B cell (primary cell): ENCODE measurements around the gene SCGB1D4. TPM values are rescaled to one million over a fixed set of nuclear protein-coding genes. Genes with fewer than 3 reads are reported as not detected.

Source experiments
- ATAC-seq: fragments of 200-7000 bp; cut with Tn5 transposase; one replicate; pipeline ENCODE4 v1.10.0; 2021; ENCODE audit warnings: low read depth, mild to moderate bottlenecking, moderate number of reproducible peaks, moderate library complexity
- CTCF ChIA-PET: fragments of 350-600 bp; sonication (Branson Sonifier 250); formaldehyde crosslinking; loops from one replicate; lab custom pipeline; 2021; ENCODE audit warnings: antibody characterized with exemption, inconsistent platforms; lab: Charles Lee
- POLR2A ChIA-PET: fragments of 350-600 bp; sonication (Branson Sonifier 250); formaldehyde crosslinking; loops from one replicate; lab custom pipeline; 2021; ENCODE audit warnings: antibody characterized with exemption; lab: Charles Lee
- DNase-seq: peaks from one replicate; pipeline ENCODE4 v3.0.0; 2013
- H2AFZ ChIP-seq: 2 replicates; pipeline ENCODE4 v1.6.1; 2012; ENCODE audit warnings: mild to moderate bottlenecking, low read depth, low read length; ENCODE audit not compliant: insufficient read depth, poor library complexity, severe bottlenecking
- H3K27ac ChIP-seq, 2 donors: 1 replicate in 1 of 2; 2 replicates in 1 of 2; pipeline ENCODE4 v1.5.1; 2012 to 2013; ENCODE audit warnings: low read length in 2 of 2, mild to moderate bottlenecking in 2 of 2, moderate library complexity in 1 of 2
- H3K27me3 ChIP-seq, 4 experiments: fragments of 200-600 bp in 1 of 4; sonication (generic) in 1 of 4; replicated peaks in 1 of 4; 1 replicate in 2 of 4; 2 replicates in 2 of 4; pipeline versions ENCODE4 v1.6.1 to v1.7.0; 2013 to 2016; ENCODE audit warnings: low read length in 3 of 4, mild to moderate bottlenecking in 2 of 4, mixed read lengths in 1 of 4, moderate library complexity in 1 of 4; ENCODE audit not compliant: insufficient read depth in 4 of 4, control insufficient read depth in 3 of 4; ENCODE audit errors: control extremely low read depth in 1 of 4
- H3K36me3 ChIP-seq, 2 experiments: replicated peaks in 1 of 2; 1 replicate in 1 of 2; 2 replicates in 1 of 2; pipeline versions ENCODE4 v1.6.1 to v1.7.1; 2013; ENCODE audit warnings: low read length in 1 of 2; ENCODE audit not compliant: insufficient read depth in 2 of 2, control insufficient read depth in 1 of 2; ENCODE audit errors: control extremely low read depth in 1 of 2, extremely low read depth in 1 of 2
- H3K4me1 ChIP-seq, 2 donors: fragments of 200-600 bp in 1 of 2; sonication (generic) in 1 of 2; 1 replicate in 1 of 2; 2 replicates in 1 of 2; pipeline versions ENCODE4 v1.5.1 to v1.6.1; 2013 to 2017; ENCODE audit warnings: low read length in 2 of 2; ENCODE audit not compliant: control insufficient read depth in 2 of 2, insufficient read depth in 2 of 2
- H3K4me2 ChIP-seq: replicated peaks from 2 replicates; pipeline ENCODE3; 2012; ENCODE audit warnings: mild to moderate bottlenecking, low read depth, low read length; ENCODE audit not compliant: poor library complexity, severe bottlenecking
- H3K4me3 ChIP-seq, 5 experiments: fragments of 200-600 bp in 1 of 5; sonication (generic) in 1 of 5; 1 replicate in 3 of 5; 2 replicates in 2 of 5; pipeline versions ENCODE4 v1.5.1 to v1.7.0; 2011 to 2016; ENCODE audit warnings: low read length in 4 of 5, mild to moderate bottlenecking in 4 of 5, low read depth in 2 of 5, control low read depth in 1 of 5, moderate library complexity in 1 of 5; ENCODE audit not compliant: insufficient read depth in 1 of 5; ENCODE audit errors: control extremely low read depth in 1 of 5, extremely low read depth in 1 of 5
- H3K79me2 ChIP-seq: fragments of 200-600 bp; sonication (generic); one replicate; pipeline ENCODE4 v1.6.0; 2016; ENCODE audit warnings: low read length; ENCODE audit not compliant: control insufficient read depth, insufficient read depth
- H3K9ac ChIP-seq: fragments of 200-600 bp; sonication (generic); 2 replicates; pipeline ENCODE4 v1.6.1; 2017; ENCODE audit warnings: mild to moderate bottlenecking, low read length, moderate library complexity
- H3K9me3 ChIP-seq, 3 donors: one replicate each; pipeline versions ENCODE4 v1.6.1 to v1.7.1; 2013; ENCODE audit warnings: low read length in 2 of 3; ENCODE audit not compliant: control insufficient read depth in 2 of 3, insufficient read depth in 1 of 3; ENCODE audit errors: control extremely low read depth in 1 of 3
- H4K20me1 ChIP-seq: 2 replicates; pipeline ENCODE4 v1.6.0; 2012; ENCODE audit warnings: mild to moderate bottlenecking, low read length; ENCODE audit not compliant: insufficient read depth, control insufficient read depth, poor library complexity, severe bottlenecking
- H3K27ac Mint-ChIP-seq: one replicate; pipeline ENCODE4 v1.8.0; 2021; ENCODE audit warnings: mixed read lengths
- H3K27me3 Mint-ChIP-seq: one replicate; pipeline ENCODE4 v1.8.0; 2021; ENCODE audit warnings: mixed read lengths
- H3K4me1 Mint-ChIP-seq: one replicate; pipeline ENCODE4 v1.8.0; 2021; ENCODE audit warnings: mixed read lengths
- H3K4me3 Mint-ChIP-seq: one replicate; pipeline ENCODE4 v1.8.0; 2021; ENCODE audit warnings: mixed read lengths
- H3K9me3 Mint-ChIP-seq: one replicate; pipeline ENCODE4 v1.8.0; 2022; ENCODE audit warnings: mixed read lengths; ENCODE audit not compliant: insufficient read depth
- EZH2 ChIP-seq: IDR thresholded peaks from 2 replicates; pipeline ENCODE4 v1.6.1; 2012; ENCODE audit warnings: borderline replicate concordance, low read depth, mild to moderate bottlenecking, moderate library complexity, low read length; ENCODE audit not compliant: insufficient read depth, poor library complexity, severe bottlenecking
- WGBS: methylation state at CpG from one replicate; pipeline ENCODE4 v1.1.5; 2013; ENCODE audit warnings: missing lambda C conversion rate; ENCODE audit not compliant: insufficient coverage; 5-methylcytosine and 5-hydroxymethylcytosine counted together
- intact Hi-C: fragments of 100-400 bp; cut with micrococcal nuclease; formaldehyde crosslinking; loops from one replicate; pipeline ENCODE4 v1.10.0; 2022
- polyA plus RNA-seq: library from polyadenylated mRNA; depleted of rRNA; stranded (reverse); fragments of >200 nt; gene quantifications from 2 replicates; pipeline ENCODE4 v1.2.3, GENCODE V29; 2012
- total RNA-seq, 2 donors: library from RNA; stranded (reverse); fragments of 120-200 nt in 1 of 2; gene quantifications; 1 replicate in 1 of 2; 2 replicates in 1 of 2; pipeline versions ENCODE4 v1.2.3 to v1.2.4, GENCODE V29; 2013 to 2022
- TF ChIP-seq, protein P1 (sequence below): fragments of 200-600 bp; IDR thresholded peaks from one replicate; pipeline ENCODE4 v1.8.0; 2022; ENCODE audit warnings: antibody characterized with exemption, mild to moderate bottlenecking

The SCGB1D4 gene
- total and polyA plus RNA-seq, 2 donors (not counting 1 experiment from before 2014, with no cell fraction given): not detected

- no peak overlapping the region for H2AFZ ChIP-seq
- H3K4me1 ChIP-seq: no peaks in the 10 kb centered on the region
- ATAC-seq (no peak), DNase-seq (no peak)
- no peaks in the 10 kb centered on the region for H3K36me3 ChIP-seq
- peaks cover 37% of the 10 kb centered on the region for H3K27me3 Mint-ChIP-seq
- 100% methylated on average over 1 of the region's 1 CpG for WGBS
- H3K79me2 ChIP-seq: no peaks in the 10 kb centered on the region
- peaks cover 0 to 22% (median 0%) of the 10 kb centered on the region in 4 experiments for H3K27me3 ChIP-seq
- H3K9me3 ChIP-seq: peaks cover 0 to 2% (median 0%) of the 10 kb centered on the region in 3 donors
- ChIA-PET POLR2A (no interaction called here), CTCF (no interaction called here)
- no peaks in the 10 kb centered on the region for H4K20me1 ChIP-seq
- intact Hi-C loops: no loop called here
- H3K4me3 Mint-ChIP-seq: no peak overlapping the region
- no peak for TF ChIP-seq EZH2
- TF ChIP-seq, protein P1, sequence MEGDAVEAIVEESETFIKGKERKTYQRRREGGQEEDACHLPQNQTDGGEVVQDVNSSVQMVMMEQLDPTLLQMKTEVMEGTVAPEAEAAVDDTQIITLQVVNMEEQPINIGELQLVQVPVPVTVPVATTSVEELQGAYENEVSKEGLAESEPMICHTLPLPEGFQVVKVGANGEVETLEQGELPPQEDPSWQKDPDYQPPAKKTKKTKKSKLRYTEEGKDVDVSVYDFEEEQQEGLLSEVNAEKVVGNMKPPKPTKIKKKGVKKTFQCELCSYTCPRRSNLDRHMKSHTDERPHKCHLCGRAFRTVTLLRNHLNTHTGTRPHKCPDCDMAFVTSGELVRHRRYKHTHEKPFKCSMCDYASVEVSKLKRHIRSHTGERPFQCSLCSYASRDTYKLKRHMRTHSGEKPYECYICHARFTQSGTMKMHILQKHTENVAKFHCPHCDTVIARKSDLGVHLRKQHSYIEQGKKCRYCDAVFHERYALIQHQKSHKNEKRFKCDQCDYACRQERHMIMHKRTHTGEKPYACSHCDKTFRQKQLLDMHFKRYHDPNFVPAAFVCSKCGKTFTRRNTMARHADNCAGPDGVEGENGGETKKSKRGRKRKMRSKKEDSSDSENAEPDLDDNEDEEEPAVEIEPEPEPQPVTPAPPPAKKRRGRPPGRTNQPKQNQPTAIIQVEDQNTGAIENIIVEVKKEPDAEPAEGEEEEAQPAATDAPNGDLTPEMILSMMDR: no peak
- H3K4me3 ChIP-seq: no peak overlapping the region
- no peak overlapping the region for H3K4me2 ChIP-seq
- no peak overlapping the region for H3K9ac ChIP-seq
- H3K27ac Mint-ChIP-seq: no peak overlapping the region
- H3K4me1 Mint-ChIP-seq: no peaks in the 10 kb centered on the region
- no peaks in the 10 kb centered on the region for H3K9me3 Mint-ChIP-seq
- H3K27ac ChIP-seq: no peak overlapping the region
Observed at GRCh38 chr11:62267050-62267449, 31.8 kb downstream of the SCGB1D4 start.

- no peak overlapping the region for H2AFZ ChIP-seq
- Mint-ChIP-seq H3K27ac (no peak overlapping the region), H3K27me3 (peaks cover 40% of the 10 kb centered on the region), H3K4me3 (no peak overlapping the region), H3K9me3 (no peaks in the 10 kb centered on the region), H3K4me1 (no peaks in the 10 kb centered on the region)
- H3K36me3 ChIP-seq: no peaks in the 10 kb centered on the region
- POLR2A ChIA-PET: no interaction called here
- H3K4me3 ChIP-seq: no peak overlapping the region
- no peak overlapping the region for H3K9ac ChIP-seq
- intact Hi-C loops: no loop called here
- no peak for DNase-seq
- no peaks in the 10 kb centered on the region for H3K79me2 ChIP-seq
- no peak overlapping the region for H3K4me2 ChIP-seq
- 90% methylated on average over 4 of the region's 4 CpGs for WGBS
- peaks cover 0 to 22% (median 0%) of the 10 kb centered on the region in 4 experiments for H3K27me3 ChIP-seq
- H3K4me1 ChIP-seq: no peaks in the 10 kb centered on the region
- CTCF ChIA-PET: no interaction called here
- H3K27ac ChIP-seq: no peak overlapping the region
- no peak for TF ChIP-seq EZH2
- TF ChIP-seq, protein P1: no peak
- ATAC-seq: no peak
- no peaks in the 10 kb centered on the region for H4K20me1 ChIP-seq
- peaks cover 0 to 2% (median 0%) of the 10 kb centered on the region in 3 donors for H3K9me3 ChIP-seq
Observed at GRCh38 chr11:62266558-62266957, 32.3 kb downstream of the SCGB1D4 start.
